Measurements from ENCODE around the gene HNRNPA0.

HNRNPA0 gene

DNA sequence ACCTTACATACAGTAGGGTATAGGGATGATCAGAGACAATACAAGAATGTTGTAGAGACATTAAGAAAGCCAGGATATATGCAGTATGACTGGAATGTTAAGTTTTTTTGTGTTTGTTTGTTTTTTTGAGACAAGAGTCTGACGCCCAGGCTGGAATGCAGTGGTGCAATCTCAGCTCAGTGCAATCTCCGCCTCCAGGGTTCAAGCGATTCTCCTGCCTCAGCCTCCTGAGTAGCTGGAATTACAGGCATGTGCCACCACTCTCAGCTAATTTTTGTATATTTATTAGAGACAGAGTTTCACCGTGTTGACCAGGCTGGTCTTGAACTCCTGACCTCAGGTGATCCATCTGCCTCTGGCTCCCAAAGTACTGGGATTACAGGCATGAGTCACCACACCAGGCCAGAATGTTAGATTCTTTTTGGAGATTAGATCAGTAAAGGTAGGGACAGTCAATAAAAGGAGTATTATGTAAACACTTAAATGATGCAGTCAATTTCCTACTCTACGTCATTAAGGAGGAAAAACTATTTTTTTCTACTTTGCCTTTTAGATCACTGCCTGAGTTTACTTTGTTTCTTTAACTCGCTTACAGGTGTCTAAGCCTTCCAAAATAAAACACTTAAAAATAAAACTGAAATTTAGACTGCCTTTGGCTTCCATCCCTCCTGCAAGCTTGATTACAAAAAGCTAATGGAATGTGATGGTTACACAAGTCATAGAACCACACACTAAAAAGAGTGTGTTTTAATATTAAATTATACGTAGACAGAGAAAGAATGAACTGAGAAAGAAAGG lies 6.8 kb upstream of the HNRNPA0 start:
- TF ChIP-seq, protein P1, sequence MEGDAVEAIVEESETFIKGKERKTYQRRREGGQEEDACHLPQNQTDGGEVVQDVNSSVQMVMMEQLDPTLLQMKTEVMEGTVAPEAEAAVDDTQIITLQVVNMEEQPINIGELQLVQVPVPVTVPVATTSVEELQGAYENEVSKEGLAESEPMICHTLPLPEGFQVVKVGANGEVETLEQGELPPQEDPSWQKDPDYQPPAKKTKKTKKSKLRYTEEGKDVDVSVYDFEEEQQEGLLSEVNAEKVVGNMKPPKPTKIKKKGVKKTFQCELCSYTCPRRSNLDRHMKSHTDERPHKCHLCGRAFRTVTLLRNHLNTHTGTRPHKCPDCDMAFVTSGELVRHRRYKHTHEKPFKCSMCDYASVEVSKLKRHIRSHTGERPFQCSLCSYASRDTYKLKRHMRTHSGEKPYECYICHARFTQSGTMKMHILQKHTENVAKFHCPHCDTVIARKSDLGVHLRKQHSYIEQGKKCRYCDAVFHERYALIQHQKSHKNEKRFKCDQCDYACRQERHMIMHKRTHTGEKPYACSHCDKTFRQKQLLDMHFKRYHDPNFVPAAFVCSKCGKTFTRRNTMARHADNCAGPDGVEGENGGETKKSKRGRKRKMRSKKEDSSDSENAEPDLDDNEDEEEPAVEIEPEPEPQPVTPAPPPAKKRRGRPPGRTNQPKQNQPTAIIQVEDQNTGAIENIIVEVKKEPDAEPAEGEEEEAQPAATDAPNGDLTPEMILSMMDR (IDR thresholded peaks at IDR 0.05; ENCODE audit: borderline replicate concordance, insufficient read depth, low read depth, low read length) = no peak
- no peak overlapping the region for H3K4me3 ChIP-seq (ENCODE audit: low read depth, low read length)

DNA sequence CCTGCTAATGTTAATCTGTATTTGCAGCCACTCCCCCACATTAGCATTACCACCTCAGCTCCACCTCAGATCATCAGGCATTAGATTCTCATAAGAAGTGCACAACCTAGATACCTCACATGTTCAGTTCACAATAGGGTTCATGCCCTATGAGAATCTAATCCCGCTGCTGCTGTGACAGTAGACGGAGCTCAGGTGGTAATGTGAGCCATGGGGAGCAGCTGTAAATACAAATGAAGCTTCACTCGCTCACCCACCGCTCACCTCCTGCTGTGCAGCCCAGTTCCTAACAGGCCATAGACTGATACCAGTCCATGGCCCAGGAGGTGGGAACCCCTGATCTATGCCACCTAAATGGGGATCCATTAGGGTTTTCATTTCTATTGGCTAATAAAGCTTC lies 6.1 kb upstream of the HNRNPA0 start:
- TF ChIP-seq, protein P1 (IDR thresholded peaks at IDR 0.05; ENCODE audit: borderline replicate concordance, insufficient read depth, low read depth, low read length) = no peak
- H3K4me3 ChIP-seq (ENCODE audit: low read depth, low read length) = no peak overlapping the region

DNA sequence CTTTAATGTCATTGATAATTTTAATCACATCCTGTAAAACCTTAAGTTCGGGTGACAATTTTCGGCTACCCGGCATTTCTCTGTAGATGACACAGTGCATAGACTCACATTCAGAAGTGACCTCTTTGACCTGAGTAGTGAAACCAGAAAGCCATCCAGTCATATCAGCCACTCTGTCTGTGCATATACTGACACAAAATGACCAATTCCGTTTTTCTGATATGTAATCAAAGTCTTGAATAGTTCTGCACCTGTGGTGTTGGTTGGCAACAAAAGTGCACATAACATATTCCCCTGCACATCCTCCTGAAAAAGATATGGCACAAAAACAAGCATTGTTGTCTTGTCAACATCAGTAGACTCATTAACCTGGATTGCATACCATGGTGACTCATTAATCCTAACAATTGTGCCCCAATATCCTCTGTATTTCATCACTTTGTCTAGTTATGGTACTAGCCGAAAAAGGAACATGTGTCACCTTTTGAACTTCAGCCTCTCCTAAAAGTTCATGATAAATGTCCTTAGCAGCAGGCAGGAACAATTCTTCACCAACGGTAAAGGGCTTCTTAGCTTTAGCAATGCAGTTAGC lies 4.6 kb upstream of the HNRNPA0 start:
- TF ChIP-seq, protein P1 (IDR thresholded peaks at IDR 0.05; ENCODE audit: borderline replicate concordance, insufficient read depth, low read depth, low read length) = no peak
- H3K4me3 ChIP-seq (ENCODE audit: low read depth, low read length) = no peak overlapping the region

DNA sequence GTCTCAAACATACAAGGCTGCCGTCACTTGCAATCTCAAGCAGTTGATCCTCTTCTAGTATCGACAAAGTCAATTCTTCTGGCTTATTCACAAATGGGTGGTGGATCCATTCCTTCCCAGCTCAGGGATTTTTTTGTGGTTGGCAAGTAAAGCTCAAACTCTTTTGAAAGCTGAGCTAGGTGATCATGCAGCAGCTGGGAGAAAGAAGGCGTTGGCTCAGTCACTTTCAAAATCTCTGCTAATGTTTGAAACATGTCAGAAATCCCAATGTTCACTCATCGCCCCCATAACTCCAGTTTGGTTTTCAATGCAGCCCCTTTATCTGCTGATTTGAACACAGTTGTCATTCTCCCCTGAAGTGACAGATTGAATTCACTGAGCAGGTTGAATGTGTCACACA lies 4.0 kb upstream of the HNRNPA0 start:
- no peak overlapping the region for H3K4me3 ChIP-seq (ENCODE audit: low read depth, low read length)
- TF ChIP-seq, protein P1 (IDR thresholded peaks at IDR 0.05; ENCODE audit: borderline replicate concordance, insufficient read depth, low read depth, low read length) = no peak

DNA sequence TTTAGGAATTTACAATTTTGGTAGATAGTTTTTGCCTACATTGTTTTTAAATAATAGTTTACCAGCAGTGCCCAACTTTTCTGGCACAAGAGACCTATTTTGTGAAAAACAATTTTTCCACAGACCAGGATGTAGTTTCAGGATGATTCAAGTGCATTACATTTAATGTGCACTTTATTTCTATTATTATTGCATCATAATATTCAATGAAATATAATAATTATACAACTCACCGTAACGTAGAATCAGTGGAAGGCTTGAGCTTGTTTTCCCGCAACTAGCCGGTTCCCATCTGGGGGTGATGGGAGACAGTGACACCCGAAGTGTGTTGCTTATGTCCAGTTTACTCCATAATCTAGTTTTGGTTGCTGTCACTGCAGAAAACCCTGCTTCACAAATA lies 3.5 kb upstream of the HNRNPA0 start:
- no peak overlapping the region for H3K4me3 ChIP-seq (ENCODE audit: low read depth, low read length)
- TF ChIP-seq, protein P1 (IDR thresholded peaks at IDR 0.05; ENCODE audit: borderline replicate concordance, insufficient read depth, low read depth, low read length) = no peak

DNA sequence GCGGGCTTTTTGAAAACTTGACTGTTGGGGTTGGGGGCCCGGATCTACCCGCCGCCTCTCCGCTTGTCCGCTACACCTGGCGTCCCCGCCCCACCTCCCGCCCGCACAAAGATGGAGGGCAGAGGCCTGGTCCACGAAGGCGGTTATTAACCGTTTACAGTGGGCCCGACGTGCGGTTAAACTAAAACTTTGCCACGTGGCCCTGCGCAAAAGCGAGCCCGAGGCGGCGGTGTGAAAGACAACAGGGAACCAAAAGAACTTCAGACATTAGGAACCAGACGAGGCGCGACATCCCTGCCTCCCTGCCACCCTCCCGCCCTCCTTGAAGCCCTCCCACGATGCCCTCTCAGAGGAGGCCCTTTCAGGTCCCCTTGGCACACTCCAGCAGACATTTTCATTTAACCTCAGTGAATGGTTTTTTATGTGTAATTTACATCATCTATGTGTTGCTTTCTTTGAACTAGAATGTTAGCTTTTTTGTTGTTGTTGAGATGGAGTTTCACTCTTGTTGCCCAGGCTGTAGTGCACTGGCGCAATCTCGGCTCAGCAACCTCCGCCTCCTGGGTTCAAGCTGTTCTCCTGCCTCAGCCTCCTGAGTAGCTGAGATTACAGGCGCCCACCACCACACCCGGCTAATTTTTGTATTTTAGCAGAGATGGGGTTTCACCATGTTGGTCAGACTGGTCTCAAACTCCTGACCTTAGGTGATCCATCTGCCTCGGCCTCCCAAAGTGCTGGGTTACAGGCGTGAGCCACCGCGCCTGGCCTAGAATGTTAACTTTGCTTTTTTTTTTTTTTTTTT lies 999 bp upstream of the HNRNPA0 start:
- TF ChIP-seq, protein P1 (IDR thresholded peaks at IDR 0.05; ENCODE audit: borderline replicate concordance, insufficient read depth, low read depth, low read length) = no peak
- peak overlapping the region; percentile 94 for H3K4me3 ChIP-seq (ENCODE audit: low read depth, low read length)

All from GM12875 (cell line).